Stimulated activated CD8-positive, alpha-beta memory T cell treated with anti-CD3 and anti-CD28 coated beads, Interleukin-12 subunit alpha, Interleukin-12 subunit beta, amount 100 ng/mL, for 1 hour (primary cell): ENCODE measurements around the gene ANKRD33B.
"Not testable (repeated sequence)": the region's sequence is repeated elsewhere in the genome, so short reads cannot be mapped to it uniquely, and the experiment has no call there.

Experiments used
- DNase-seq: peaks from one replicate; pipeline ENCODE4 v3.0.0-alpha.2; 2020; ENCODE audit warnings: low read depth

Gene ANKRD33B

DNA sequence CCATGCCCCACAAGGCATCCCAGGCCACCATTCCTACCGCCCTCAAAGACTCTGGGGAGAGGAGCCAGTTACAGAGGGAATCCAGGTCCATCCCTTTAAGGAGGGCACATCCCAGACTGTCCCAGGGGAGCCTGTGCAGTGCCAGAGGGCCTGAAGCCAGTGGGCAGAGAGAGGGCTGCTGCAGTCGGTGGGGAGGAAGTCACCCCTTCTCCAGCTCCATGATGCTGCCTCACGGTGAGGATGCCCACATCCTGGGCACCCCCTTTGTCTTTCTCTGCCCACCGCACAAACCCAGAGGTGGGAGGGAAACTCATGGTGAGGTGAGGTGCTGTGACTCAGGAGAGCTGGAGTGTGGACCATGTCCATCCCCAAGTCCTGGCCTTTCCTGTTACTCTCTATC, 26.2 kb upstream of the ANKRD33B start:
- DNase-seq, result no peak

DNA sequence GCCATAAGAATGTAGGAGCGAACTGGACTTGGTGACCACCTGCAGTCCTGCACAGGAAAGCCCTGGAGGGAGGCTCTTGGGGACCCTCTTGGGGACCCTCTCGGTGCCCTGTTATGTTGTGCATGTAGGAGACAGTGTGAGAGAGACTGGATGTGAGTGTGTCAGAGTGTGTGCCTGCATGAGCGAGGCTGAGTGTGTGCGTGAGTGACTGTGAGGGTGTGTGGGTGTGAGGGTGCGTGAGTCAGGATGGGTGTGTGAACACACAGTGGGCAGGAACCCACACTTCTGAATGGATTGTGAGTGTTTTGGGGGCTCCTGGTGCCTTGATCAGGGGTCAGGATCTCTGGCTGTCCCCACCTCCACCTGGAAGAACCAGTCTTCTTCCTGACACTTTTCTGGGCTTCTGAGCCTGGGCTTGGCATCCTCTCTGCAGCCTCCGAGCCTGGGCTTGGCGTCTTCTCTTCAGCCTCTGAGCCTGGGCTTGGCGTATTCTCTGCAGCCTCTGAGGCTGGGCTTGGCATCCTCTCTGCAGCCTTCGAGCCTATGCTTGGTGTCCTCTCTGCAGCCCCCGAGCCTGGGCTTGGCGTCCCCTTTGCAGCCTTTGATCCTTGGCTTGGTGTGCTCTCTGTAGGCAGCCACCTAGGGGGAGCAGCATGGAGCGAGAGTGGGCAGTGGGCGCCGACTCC, 25.6 kb upstream of the ANKRD33B start:
- DNase-seq, result no peak

DNA sequence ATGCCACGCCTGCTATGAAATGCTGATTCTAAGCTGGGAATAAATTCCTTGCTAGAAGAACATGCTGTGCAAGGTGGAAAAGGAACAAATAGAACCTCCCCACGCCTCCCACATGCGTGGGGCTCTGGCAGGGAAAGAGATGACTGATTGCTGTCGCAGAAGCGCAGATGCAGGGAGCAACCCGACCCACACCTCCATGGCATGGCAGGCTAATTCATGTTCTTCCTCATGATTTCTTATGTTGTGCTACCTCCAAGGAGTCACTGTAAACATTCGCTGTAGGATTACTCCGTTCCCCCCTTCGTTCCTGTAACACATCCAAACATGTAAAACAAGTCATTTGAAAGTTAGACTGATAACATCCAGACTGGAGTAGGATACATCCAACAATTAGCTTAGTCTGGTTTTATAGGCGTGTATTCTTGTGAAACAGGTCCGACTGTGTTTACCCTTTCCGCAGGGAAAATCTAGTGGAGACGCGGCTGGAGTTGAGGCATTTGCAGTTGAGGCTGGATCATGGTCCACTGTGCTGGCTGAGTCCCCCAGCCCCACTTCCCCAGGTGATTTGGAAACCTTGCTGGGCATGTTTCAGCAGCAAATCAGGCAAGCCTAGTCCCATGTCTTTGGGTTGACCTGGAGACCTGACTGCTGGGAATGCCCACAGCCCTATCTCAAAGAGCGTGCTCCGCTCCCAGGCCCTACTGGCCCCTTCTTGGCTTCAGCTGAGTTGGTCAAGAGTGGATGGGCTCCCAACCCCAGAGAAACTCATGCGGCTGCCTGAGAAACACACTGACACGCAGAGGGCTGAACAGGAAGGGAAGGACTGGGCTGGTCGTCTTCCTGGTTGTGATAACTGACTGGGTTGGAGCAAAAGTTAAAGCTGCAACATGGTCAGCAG, 24.8 kb upstream of the ANKRD33B start:
- no peak for DNase-seq

DNA sequence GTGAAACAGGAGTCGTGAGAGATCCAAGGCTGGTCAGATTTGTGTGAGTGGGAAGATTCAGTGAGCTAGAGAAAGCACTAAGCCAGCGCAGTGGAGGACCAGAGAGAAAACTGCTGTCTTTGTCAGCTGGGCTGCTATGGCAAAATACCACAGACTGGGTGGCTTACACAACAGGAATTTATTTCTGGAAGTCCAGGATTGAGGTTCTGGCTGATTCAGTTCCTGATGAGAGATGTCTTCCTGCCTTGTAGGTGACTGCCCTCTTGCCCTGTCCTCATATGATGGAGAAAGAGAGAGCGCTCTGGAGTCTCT, 24.2 kb upstream of the ANKRD33B start:
- DNase-seq, result no peak

DNA sequence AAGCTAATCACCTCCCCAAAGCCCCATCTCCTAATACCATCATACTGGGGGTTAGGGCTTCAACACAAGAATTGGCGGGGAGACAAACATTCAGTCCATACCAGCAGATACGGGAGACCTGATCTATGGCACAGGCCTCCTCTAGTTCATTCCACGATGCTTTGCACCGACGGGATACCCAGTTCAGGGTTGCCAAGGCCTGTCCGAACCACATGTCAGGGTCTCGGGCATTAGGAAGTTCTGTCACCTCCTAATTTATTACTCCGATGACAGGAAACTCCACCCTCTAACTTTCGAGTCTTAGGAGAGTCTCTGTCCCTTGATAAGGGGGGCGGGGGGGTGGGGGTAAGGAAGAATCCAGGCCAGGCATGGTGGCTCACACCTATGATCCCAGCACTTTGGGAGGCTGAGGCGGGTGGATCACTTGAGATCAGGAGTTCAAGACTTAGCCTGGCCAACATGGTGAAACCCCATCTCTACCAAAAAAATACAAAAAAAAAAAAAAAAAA, 23.8 kb upstream of the ANKRD33B start:
- no peak for DNase-seq

DNA sequence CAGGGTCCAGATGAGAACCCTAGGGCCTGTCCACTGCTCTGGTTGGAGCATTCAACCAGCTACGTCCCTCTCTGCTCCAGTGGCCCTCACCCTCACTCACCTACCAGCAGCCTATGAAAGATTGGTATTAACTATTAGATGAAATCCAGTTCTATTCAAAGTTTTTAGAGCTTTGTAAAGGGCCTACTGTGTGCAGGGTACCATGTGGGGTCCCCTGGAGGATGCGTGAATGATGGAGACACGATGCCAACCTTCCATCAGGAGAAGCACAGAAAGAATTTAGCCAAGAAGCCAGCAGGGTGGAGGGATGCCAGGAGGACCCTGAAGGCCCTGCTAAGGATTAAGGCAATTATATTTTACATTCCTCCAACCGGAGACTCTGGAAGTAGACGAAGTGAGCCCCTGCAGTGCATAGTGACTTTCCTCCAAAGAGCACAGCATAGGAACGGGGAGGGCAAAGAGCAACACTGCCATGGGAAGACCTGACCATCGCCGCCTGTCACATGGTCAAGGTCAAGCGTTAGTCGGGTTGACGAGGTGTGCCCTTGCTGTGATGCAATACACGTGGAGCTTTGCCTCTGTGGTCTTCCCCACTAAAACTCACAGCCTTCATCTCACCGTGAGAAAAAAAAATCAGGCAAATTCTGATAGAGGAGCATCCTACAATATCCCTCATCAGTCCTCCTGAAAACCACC, 22.8 kb upstream of the ANKRD33B start:
- DNase-seq, result no peak

DNA sequence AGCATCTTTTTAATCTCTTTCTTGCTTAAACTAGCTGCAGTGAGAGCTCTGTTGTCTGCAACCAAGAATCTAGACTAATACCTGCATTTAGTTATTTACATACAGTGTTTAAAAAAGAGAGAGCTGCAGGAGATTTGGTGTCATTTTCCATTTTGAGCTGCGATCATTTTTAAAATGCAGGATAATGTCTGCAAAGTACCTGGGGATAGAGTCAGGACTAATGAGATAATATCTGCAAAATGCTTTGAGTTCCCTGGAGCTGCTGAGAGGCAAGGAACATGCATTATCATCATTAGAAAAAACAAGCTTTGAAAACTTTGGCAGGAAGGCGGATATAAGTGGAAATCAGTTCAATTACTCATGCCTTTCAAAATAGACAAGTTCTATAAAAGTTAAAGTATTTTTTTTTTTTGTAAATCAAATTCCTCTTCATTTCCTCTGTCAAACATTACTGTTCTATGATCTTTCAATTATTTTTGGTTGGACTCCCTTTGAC, 21.8 kb upstream of the ANKRD33B start:
- no peak for DNase-seq

DNA sequence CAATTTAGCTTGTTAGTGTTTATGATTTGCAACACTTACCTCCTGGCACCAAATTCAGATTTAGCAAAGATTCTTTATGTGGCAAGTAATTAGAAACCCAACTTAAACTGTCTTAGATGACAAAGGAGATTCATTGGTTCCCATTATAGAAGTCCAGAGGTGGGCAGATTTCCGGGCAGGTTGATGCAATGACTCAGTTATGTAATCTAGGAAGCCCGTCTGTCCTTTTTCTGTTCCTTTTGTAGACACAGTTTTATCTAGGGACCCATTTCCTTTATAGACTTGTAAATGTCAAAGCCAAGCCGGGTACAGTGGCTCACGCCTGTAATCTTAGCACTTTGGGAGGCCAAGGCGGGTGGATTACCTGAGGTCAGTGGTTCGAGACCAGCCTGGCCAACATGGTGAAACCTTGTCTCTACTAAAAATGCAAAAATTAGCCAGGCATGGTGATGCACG, 20.3 kb upstream of the ANKRD33B start:
- no peak for DNase-seq

DNA sequence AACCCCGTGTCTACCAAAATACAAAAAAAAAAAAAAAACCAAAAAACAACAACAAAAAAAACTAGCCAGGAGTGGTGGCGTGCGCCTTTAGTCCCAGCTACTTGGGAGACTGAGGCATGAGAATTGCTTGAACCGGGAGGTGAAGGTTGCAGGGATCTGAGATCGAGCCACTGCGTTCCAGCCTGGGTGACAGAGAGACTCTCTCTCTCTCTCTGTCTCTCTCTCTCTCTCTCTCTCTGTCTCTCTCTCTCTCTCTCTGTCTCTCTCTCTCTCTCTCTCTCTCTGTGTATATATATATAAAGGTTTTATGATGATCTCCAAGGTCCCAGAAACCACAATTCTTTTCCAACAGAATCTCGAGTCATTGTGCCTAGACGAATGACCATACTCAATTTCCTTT, 18.8 kb upstream of the ANKRD33B start:
- no peak for DNase-seq

DNA sequence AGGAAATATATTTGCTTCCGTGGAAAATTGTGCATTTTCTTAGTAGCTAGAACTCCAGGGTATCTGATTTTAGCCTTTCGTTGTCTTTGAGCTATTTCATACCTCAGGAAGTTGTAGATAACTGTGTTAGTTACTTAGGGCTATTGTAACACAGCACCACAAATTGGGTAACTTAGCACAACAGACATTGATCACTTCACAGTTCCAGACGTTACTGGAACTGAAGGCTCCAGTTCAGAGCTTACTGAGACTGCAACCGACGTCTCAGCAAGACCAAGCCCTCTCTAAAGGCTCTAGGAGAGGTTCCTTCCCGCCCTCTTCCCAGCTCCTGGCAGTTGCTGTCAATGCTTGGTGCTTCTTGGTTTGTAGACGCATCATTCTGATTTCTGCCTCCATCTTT, 17.7 kb upstream of the ANKRD33B start:
- DNase-seq, result no peak

DNA sequence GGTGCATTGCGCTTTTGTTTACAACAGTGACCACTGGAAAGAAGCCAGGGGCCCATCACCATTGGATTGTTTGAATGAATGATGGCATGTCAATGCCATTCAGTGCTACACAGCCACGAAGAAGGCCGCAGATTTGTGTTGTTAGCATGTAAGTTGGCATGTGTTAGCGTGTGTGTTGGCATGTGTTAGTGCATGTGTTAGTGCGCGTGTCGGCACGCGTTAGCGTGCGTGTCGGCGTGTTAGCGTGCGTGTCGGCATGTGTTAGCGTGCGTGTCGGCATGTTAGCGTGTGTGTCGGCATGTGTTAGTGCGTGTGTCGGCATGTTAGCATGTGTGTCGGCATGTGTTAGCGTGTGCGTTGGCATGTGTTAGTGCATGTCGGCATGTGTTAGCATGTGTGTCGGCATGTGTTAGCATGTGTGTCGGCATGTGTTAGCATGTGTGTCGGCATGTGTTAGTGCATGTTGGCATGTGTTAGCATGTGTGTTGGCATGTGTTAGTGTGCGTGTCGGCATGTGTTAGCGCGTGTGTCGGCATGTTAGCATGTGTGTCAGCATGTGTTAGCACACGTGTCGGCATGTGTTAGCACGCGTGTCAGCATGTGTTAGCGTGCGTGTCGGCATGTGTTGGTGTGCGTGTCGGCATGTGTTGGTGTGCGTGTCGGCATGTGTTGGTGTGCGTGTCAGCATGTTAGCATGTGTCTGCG, 15.3 kb upstream of the ANKRD33B start:
- no peak for DNase-seq

DNA sequence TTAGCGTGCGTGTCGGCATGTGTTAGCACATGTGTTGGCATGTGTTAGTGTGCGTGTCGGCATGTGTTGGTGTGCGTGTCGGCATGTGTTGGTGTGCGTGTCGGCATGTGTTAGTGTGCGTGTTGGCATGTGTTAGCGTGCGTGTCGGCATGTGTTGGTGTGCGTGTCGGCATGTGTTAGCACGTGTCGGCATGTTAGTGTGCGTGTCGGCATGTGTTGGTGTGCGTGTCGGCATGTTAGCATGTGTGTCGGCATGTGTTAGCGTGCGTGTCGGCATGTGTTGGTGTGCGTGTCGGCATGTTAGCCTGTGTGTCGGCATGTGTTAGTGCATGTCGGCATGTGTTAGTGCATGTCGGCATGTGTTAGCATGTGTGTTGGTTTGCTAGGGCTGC, 14.8 kb upstream of the ANKRD33B start:
- DNase-seq, result not testable (repeated sequence)

DNA sequence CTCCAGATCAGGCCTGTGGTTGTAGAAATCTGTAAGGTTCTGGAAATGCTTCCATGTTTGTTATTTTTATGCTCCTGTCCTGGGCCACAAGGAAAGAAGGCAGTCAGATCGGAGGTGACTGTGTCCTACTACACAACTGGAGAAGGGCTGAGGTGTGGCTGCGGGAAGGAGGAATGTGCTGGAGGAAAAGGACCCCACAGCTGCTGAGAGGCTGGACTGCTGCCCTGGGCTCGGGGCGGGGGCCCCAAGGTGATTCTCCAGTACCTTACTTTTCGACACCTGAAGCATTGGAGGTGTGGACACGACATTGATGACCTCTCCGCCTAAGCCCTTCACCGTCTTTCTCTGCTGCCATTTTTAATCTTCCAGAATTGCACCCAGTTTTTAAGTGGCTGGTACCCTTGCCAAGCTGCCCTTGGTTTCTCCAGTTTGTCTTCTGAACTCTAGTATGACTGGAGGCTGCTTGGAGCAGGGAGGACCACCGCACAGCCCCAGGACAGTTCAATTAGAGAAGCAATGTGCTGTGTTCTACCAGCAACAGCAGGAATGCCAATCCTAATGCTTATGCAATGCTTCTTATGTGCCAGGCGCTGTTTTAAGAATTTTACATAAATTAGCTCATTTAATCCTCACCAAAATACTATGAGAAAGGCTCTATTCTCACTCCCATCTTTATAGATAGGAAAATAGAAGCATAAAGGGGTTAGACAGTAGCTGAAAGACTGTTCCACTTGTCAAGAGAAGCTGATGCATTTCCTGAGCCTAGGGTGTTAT, 13.5 kb upstream of the ANKRD33B start:
- DNase-seq, result no peak

DNA sequence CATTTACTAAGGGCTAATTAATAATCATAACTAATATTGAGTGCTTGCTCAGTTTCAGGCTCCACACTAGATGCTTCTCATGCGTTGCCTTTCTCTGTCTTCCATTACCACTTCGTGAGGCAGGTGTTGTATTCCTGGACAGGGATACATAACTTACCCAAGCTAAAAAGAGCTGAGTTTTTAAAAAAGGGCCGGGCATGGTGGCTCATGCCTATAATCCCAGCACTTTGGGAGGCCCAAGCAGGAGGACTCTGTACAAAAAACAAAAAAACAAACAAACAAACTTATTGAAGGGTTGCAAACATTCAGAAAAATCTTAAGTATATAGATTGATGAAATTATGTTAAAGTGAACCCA, 12.1 kb upstream of the ANKRD33B start:
- DNase-seq, result no peak

DNA sequence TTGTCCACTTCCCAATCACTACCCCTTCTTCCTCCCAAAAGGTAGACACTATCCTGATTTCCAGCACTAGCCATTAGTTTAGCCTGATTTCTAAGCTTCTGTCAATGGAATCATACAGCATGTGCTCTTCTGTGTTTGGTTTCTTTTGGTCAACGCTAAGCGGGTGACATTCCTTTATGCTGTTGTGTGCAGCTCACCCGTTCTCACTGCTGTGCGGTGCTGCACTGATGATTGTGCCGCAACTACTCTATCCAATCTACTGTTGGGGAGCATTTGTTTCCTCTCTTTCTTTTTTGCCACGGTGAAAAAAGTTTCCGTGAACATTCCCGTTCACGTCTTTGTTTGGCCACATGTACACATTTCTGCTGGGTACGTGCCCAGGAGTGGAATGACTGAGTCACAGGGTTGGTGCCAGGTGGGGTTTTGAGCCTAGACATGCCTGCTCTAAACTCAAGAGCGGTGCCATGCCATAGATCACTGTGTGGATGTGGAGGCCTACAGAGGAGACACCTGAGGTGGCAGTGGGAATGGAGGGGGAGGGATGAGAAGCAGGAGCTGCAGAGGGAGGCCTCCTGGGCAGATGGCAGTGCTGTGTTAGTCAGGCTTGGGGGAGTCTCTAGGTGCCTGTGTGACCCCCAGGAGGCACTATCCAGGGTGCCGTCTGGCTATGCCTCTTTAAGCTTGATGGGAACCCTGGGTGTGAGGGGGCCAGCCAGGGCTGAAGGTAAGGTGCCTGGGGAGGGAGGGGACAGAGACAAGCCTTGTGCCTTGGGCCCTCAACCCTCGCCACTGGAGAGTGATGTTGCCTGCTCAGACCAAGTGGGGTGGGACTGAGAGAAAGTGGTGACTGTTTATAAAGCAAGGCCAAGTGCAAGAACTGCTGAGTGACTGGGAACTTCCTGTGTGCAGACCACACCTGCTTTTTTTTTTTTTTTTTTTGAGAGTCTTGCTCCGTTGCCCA, 11.4 kb upstream of the ANKRD33B start:
- DNase-seq, result no peak

DNA sequence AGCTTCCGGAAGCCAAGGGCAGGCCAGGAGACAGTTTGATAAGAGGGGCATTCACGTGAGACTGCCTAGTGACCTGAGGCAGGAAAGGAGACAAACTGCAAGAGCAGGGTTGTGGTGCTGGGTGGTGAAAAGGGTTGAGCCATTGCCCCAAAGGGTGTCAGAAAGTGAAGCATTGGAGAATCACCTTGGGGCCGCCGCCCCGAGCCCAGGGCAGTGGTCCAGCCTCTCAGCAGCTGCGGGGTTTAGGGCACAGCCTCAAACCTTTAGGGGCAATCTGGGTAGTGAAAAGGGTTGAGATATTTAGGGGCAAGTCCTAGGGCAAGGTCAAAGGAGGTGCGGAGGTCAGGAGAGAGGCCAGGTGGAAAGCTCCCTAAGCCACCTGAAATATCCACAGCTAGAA, 10.4 kb upstream of the ANKRD33B start:
- DNase-seq, result no peak

DNA sequence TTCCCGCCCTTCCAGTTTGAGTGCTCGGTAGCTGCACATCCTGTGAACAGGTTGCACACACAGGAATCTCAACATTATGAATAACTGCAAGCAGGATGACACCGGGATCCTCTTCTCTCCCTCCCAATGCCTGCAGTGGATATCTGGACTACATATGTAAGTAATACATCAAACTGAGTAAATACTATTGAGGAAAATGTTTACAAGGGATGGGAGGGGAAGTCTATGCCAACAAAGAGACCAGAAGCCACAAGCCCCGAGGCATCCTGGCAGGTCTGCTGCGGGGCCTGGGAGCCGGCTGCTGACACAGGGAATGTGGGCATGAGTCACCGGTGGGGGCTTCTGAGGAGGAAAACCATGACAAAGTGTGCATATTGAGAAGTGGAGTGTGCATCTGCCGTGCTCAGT, 8.6 kb upstream of the ANKRD33B start:
- DNase-seq, result no peak

DNA sequence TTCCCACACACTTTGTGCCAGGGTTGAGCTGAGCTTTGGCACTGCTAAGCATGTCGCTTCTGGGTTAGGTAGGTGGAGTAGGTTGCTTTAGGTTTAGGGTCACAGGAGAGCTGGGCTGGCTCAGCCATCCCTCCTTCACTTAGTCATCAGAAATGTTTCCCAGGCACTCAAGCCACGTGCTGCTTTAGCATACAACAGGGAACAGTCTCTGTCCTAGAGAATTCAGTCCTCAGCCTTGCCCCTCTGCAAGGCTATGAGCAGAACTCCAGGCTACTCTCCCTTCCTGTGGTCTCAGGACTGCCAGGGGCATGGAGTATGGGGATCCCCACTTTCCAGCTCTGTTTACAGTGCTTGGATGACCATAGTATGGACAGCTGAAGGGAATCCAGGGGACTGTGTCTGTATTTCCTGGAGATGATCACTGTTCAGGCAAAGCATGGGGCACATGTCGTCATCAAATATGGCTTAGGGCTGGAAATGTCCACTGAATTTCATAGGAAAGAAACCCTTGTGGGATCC, 7.5 kb upstream of the ANKRD33B start:
- no peak for DNase-seq

DNA sequence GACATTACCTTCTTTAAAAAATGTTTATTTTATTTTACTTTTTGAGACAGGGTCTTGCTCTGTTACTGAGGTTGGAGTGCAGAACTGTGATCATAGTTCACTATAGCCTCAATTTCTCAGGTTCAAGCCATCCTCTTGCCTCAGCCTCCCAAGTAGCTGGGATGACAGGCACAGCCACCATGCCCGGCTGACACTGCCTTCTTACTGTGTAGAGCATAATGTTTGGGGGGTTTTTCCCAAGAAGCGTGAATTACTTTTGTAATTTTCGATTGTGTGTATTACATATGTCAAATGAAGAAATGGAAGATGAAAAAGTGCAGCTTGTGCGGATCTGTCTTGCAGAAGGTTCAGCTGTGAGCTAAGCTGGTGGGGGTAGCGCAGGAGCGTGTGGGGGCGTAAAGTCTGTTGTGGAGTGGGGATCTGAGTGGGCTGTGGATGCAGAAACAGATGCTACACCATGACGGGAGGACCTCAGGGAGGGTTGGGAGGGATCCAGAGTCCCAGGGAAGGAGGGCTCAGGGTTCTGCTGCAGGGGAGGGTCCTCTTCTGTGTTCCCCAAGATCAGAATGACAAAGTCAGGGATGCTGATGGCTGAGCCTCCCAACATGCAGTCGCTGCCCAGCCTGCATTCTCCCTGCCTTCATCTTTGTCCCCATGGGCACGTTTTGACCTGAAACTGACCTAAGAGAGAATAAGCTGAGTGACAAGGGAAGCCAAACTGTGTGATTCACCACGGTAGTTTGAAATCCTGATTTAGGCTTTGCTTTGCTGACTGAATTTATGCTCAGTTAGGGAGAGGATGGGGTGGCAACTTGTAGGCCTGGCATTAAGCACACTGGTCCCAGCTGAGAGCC, 6.8 kb upstream of the ANKRD33B start:
- DNase-seq, result no peak
